IPS-NIHi11 (cell line): ENCODE data around the gene BPIFB3.

Experiments used
- DNase-seq: peaks from one replicate; pipeline ENCODE4 v3.0.0; 2012; ENCODE audit warnings: mixed read lengths, low spot score

BPIFB3 gene

GRCh38 chr20:33053291-33054106, at the start of gene BPIFB3:
Gene BPIFB3, plus strand, starts transcription at chr20:33053903. Its CDS starts 1,533 bp downstream, at chr20:33055436.
- peak; percentile 35 for DNase-seq

GRCh38 chr20:33004141-33004751, 49.5 kb upstream of the BPIFB3 start, which contains the start of gene SUN5:
Gene SUN5, minus strand, starts transcription at chr20:33004433. Its CDS starts 93 bp downstream, at chr20:33004340.
- no peak for DNase-seq

- peak; percentile 76 for DNase-seq
These were observed 48.6 kb upstream of the BPIFB3 start for GRCh38 chr20:33005132-33005566.

GRCh38 chr20:33005908-33006775, 47.6 kb upstream of the BPIFB3 start:
- DNase-seq: no peak

- DNase-seq: no peak
These were observed 46.8 kb upstream of the BPIFB3 start for GRCh38 chr20:33006776-33007375.

GRCh38 chr20:33007376-33008335, 46.0 kb upstream of the BPIFB3 start, which contains the start of gene BPIFB2:
Gene BPIFB2, plus strand, starts transcription at chr20:33007704. Its CDS starts 871 bp downstream, at chr20:33008575.
- no peak for DNase-seq

- DNase-seq: no peak
These were observed 45.1 kb upstream of the BPIFB3 start for GRCh38 chr20:33008336-33009213.

- no peak for DNase-seq
These were observed 44.2 kb upstream of the BPIFB3 start for GRCh38 chr20:33009214-33010132.

- no peak for DNase-seq
These were observed 43.6 kb upstream of the BPIFB3 start for GRCh38 chr20:33010133-33010504.

GRCh38 chr20:33010674-33011449, 42.8 kb upstream of the BPIFB3 start:
- no peak for DNase-seq

GRCh38 chr20:33012327-33013189, 41.1 kb upstream of the BPIFB3 start:
- no peak for DNase-seq

- no peak for DNase-seq
These were observed 39.9 kb upstream of the BPIFB3 start for GRCh38 chr20:33013701-33014326.

GRCh38 chr20:33014336-33015113, 39.2 kb upstream of the BPIFB3 start:
- DNase-seq: no peak

GRCh38 chr20:33015114-33015484, 38.6 kb upstream of the BPIFB3 start:
- no peak for DNase-seq
